Activated CD8-positive, alpha-beta memory T cell treated with anti-CD3 and anti-CD28 coated beads for 4 hours (primary cell): Measurements from ENCODE around the gene KIAA2012.
"Not testable (repeated sequence)": the region's sequence is repeated elsewhere in the genome, so short reads cannot be mapped to it uniquely, and the experiment has no call there.

Experiments used
- DNase-seq, 2 donors: peaks; one replicate each; pipeline ENCODE4 v3.0.0-alpha.2; 2020; ENCODE audit warnings: low read depth in 2 of 2

The KIAA2012 gene

GRCh38 chr2:202115479-202115971 lies 42.5 kb downstream of the KIAA2012 start:
- no peak for DNase-seq

GRCh38 chr2:202116691-202117090 lies 43.6 kb downstream of the KIAA2012 start:
- DNase-seq = no peak

GRCh38 chr2:202118168-202118567 lies 45.1 kb downstream of the KIAA2012 start:
- DNase-seq = no peak

GRCh38 chr2:202120828-202121227 lies 47.8 kb downstream of the KIAA2012 start:
- DNase-seq = no peak

GRCh38 chr2:202121532-202122162 lies 48.6 kb downstream of the KIAA2012 start:
- DNase-seq = no peak

- no peak for DNase-seq
Observed at GRCh38 chr2:202122163-202122540, 49.1 kb downstream of the KIAA2012 start.

- DNase-seq = no peak
Observed at GRCh38 chr2:202122980-202123720, 50.1 kb downstream of the KIAA2012 start.

- DNase-seq = no peak
Observed at GRCh38 chr2:202124286-202124685, 51.2 kb downstream of the KIAA2012 start.

- DNase-seq = no peak
Observed at GRCh38 chr2:202127687-202128331, 54.8 kb downstream of the KIAA2012 start.

GRCh38 chr2:202129841-202130240 lies 56.8 kb downstream of the KIAA2012 start:
- no peak for DNase-seq

- no peak for DNase-seq
Observed at GRCh38 chr2:202133200-202133908, 60.3 kb downstream of the KIAA2012 start.

GRCh38 chr2:202133909-202134265 lies 60.8 kb downstream of the KIAA2012 start:
- DNase-seq = no peak

- no peak for DNase-seq
Observed at GRCh38 chr2:202135091-202135874, 62.2 kb downstream of the KIAA2012 start.

GRCh38 chr2:202136039-202136438 lies 63.0 kb downstream of the KIAA2012 start:
- not testable (repeated sequence) for DNase-seq

GRCh38 chr2:202136526-202136925 lies 63.5 kb downstream of the KIAA2012 start:
- DNase-seq = no peak

- no peak for DNase-seq
Observed at GRCh38 chr2:202140522-202141252, 67.6 kb downstream of the KIAA2012 start.

- no peak for DNase-seq
Observed at GRCh38 chr2:202141329-202141947, 68.4 kb downstream of the KIAA2012 start.

GRCh38 chr2:202142540-202142939 lies 69.5 kb downstream of the KIAA2012 start:
- DNase-seq = no peak

GRCh38 chr2:202147775-202148174 lies 74.7 kb downstream of the KIAA2012 start:
- DNase-seq = no peak

GRCh38 chr2:202148515-202149154 lies 75.6 kb downstream of the KIAA2012 start:
- no peak for DNase-seq
